HG02798 (cell line): ENCODE results near the gene EIF4E.

Experiments used
- ATAC-seq: cut with Tn5 transposase; IDR thresholded peaks from one replicate; pipeline ENCODE4 v1.9.1; 2021; ENCODE audit warnings: mild to moderate bottlenecking; ENCODE audit not compliant: unreplicated experiment, poor library complexity

EIF4E gene

DNA sequence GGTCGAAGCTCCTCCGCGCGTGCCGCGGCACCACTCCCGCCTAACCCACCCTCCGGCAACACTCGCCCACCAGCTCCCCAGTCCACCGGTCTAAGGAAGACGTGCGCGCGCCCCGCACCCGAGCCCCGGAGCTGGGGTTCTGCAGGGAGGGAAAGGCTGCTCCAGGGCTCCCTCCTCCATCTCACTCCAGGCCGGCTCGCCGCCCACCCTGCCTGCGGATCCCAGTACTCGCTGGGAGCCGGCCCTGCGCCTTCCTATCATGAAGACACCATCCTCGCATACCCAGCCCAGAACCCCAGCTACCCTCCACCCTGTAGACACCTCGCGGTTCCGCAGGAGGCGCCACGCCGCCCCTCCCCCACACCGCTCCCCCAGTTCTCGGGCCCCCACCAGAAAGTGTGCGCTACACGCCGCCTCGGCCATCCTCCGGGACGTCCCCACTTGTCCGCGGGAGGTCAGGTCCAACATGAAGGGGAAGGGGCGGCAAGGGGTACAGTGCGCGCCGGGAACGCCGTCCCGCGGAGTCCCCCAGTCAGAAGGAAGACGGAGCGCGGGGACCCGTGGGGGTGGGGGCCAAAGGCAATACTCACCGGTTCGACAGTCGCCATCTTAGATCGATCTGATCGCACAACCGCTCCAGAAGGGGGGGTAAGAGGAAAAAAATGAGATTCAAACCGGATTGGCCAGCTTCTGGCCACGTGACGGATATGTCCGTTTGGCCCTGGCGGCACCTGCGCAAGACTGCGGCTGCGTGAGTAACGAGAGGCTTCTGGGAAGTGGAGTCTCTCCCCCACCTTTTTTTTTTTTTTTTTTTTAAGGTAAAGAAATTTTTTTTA, at the start of gene EIF4E:
Gene EIF4E, minus strand, starts transcription at position 629 of the 836 bp plus-strand sequence. Its CDS starts 21 bp downstream, at position 608.
- peak; percentile 76 for ATAC-seq

- no peak for ATAC-seq
These were observed 48.6 kb upstream of the EIF4E start for GRCh38 chr4:98977557-98977956.

GRCh38 chr4:98976716-98977115, 47.8 kb upstream of the EIF4E start:
- ATAC-seq: no peak

DNA sequence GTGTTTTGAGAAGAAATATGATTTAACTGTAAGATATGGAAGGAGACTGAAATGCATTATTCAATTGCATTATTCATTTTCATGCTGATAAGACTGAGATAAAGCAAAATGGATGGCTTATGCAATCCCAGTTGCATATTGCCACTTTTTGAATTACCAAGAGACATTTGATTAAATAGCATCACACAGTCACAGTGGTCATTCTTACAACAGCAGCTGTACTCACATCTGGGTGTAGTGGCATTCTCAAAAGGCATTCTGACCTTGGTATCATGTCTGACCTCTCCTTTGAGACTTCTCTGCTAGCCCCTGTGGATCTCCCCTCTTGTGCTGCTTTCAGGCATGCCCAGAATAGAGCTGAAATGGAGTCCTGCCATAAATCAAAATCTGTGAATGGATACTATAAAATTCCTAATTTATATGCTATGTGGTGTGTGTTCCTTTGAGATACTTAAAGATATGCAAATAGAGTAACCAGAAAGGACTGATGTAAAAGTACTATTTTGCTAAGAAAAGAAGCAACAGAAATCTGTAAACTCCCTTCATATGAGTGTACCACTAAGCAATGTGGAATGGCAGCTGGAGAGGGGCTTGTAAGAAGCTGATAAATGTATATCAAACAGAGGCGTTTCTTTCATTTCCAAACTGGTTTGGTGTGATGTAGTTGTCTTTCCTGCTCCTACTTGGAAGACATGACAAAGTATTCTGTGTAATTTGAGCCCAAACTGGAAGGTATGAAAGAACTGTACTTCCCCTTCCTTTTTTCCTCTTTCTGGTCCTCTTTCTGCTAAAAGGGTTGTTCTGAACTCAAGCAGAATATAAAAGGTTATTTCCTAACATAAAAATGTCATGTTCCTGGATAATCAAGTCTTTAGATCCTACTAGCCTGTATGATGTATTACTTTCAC, 41.2 kb upstream of the EIF4E start:
- ATAC-seq: no peak

- ATAC-seq: no peak
These were observed 38.9 kb upstream of the EIF4E start for GRCh38 chr4:98967786-98968329.

GRCh38 chr4:98966926-98967325, 38.0 kb upstream of the EIF4E start:
- ATAC-seq: no peak

- ATAC-seq: no peak
These were observed 34.9 kb upstream of the EIF4E start for GRCh38 chr4:98963538-98964433.

GRCh38 chr4:98961770-98962169, 32.8 kb upstream of the EIF4E start:
- no peak for ATAC-seq

GRCh38 chr4:98959411-98959810, 30.5 kb upstream of the EIF4E start:
- ATAC-seq: no peak

GRCh38 chr4:98958065-98958464, 29.1 kb upstream of the EIF4E start:
- ATAC-seq: no peak

- no peak for ATAC-seq
These were observed 26.3 kb upstream of the EIF4E start for GRCh38 chr4:98955229-98955628.

- no peak for ATAC-seq
These were observed 22.8 kb upstream of the EIF4E start for GRCh38 chr4:98951710-98952109.

- ATAC-seq: no peak
These were observed 22.0 kb upstream of the EIF4E start for GRCh38 chr4:98950925-98951324.

GRCh38 chr4:98946359-98946758, 17.4 kb upstream of the EIF4E start:
- no peak for ATAC-seq

GRCh38 chr4:98945297-98945850, 16.4 kb upstream of the EIF4E start:
- peak; percentile 79 for ATAC-seq

DNA sequence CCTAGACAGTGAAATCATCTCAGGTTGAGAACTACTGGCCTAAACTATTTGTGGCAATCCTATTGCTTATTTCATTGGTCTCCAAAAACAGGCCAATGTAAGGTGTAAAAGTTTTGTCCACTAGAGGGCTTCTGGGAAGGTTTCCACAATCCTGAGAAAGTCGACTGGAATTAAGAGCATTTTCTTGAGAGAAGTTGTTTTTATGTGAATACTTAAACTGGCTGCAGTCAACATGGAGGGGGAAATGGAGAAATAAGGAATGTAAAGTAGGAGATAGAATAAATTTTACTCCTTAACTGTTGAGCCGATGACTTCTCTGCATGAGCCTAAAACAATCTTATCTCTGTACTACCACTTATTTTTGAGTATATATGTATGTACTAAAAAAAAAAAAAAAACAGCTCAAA, 11.0 kb upstream of the EIF4E start:
- peak; percentile 46 for ATAC-seq

GRCh38 chr4:98939438-98939837, 10.5 kb upstream of the EIF4E start:
- ATAC-seq: peak; percentile 48

- no peak for ATAC-seq
These were observed 9.2 kb upstream of the EIF4E start for GRCh38 chr4:98937986-98938720.

DNA sequence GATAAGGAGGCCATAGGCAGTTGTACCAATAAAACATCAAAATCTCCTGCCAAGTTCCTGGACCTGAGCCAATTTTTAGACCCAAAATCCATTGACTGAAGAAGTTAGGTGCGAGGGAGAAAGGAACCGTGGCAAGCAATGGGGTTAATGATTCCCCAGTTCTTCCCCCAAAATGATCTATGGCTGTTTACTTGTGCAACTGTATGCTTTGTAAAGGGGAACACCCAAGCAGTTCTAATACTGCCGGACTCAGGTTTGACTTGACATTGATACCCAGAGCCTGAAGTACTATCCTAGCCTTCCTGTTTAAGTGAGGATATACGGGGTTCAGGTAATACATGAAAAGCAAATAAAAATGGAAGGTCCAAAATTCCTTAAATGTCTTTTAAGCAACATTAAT, 6.7 kb upstream of the EIF4E start:
- no peak for ATAC-seq
